Uterus (tissue), 4 donors: ENCODE data around the gene MYBPH. TPM values are rescaled to one million over a fixed set of nuclear protein-coding genes. Genes with fewer than 3 reads are reported as not detected.

Experiments used
- DNase-seq, 2 donors: peaks; one replicate each; pipeline ENCODE4 v3.0.0-alpha.2; 2019 to 2020
- H3K27ac ChIP-seq, 2 donors: fragments of 200-600 bp; sonication (generic); 1 replicate in 1 of 2; 2 replicates in 1 of 2; pipeline ENCODE4 v1.5.1; 2016 to 2018
- H3K27me3 ChIP-seq, 2 donors: fragments of 200-600 bp; sonication (generic); one replicate each; pipeline ENCODE4 v1.5.1; 2018 to 2019; ENCODE audit warnings: control low read depth in 1 of 2
- H3K36me3 ChIP-seq, 2 donors: fragments of 200-600 bp; sonication (generic); one replicate each; pipeline ENCODE4 v1.5.1; 2019; ENCODE audit warnings: control low read depth in 1 of 2
- H3K4me1 ChIP-seq, 2 donors: fragments of 200-600 bp; sonication (generic); one replicate each; pipeline ENCODE4 v1.5.1; 2018 to 2019; ENCODE audit warnings: control low read depth in 1 of 2
- H3K4me3 ChIP-seq, 2 donors: fragments of 200-600 bp; sonication (generic); 1 replicate in 1 of 2; 2 replicates in 1 of 2; pipeline ENCODE4 v1.5.1; 2018 to 2019; ENCODE audit warnings: mild to moderate bottlenecking in 1 of 2
- H3K9me3 ChIP-seq, 2 donors: fragments of 200-600 bp; sonication (generic); one replicate each; pipeline ENCODE4 v1.5.1; 2019; ENCODE audit warnings: control low read depth in 1 of 2
- POLR2A ChIP-seq, 2 donors: fragments of 450-650 bp; IDR thresholded peaks; one replicate each; pipeline ENCODE4 v1.6.1; 2016; ENCODE audit warnings: antibody characterized with exemption in 2 of 2, mild to moderate bottlenecking in 1 of 2, moderate library complexity in 1 of 2
- intact Hi-C: fragments of 100-400 bp; cut with DNase I; formaldehyde crosslinking; loops from one replicate; pipeline ENCODE4 v1.15.1; 2023; ENCODE audit warnings: low total_unique reads
- total RNA-seq, 4 donors: library from RNA; depleted of rRNA in 3 of 4; stranded (reverse); fragments of >200 nt in 3 of 4; gene quantifications; one replicate each; pipeline versions ENCODE4 v1.1.0 to v1.2.4, GENCODE V29; 2014 to 2023
- TF ChIP-seq, protein P1 (sequence below), 4 experiments: fragments of 200-600 bp in 2 of 4; fragments of 450-650 bp in 2 of 4; sonication (generic) in 2 of 4; IDR thresholded peaks; one replicate each; pipeline ENCODE4 v1.5.1; 2016 to 2019; ENCODE audit warnings: antibody characterized with exemption in 4 of 4, mild to moderate bottlenecking in 2 of 4, moderate library complexity in 1 of 4
- donor health status: DM: yes; HTN: yes; CAD: no.

The MYBPH gene
- total RNA-seq, 4 donors from 2014 or later = 0.64 TPM; not detected in 3

DNA sequence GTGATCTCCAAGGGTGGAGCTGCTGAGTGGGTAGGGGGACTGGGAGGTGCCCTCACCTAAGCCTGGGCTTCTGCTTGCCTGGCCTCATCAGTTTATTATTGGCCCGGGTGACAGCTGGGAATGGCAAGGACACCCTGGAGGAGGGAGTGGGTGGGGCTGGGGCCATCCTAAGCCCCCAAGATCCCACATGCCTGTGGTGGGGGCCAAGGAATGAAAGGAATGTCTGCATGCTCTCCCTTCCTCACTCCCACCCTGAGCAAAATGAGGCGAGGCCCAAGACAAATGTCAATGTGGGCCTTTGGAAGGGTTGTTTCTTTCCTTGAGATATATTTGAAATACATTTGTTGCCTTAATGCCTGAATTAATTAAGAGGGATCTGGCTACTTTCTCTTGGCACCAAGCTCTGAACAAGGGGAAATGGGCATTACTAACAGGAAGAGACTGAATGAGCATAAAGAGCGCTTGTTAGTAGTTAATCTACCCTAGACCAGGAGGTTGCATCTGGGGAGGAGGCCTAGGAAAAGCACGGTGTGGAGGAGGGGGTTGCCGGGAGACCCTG, 30.6 kb upstream of the MYBPH start:
- no peaks in the 10 kb centered on the region for H3K27me3 ChIP-seq
- intact Hi-C loops = no loop called here
- H3K36me3 ChIP-seq = no peaks in the 10 kb centered on the region
- no peak overlapping the region for H3K27ac ChIP-seq
- no peak for TF ChIP-seq POLR2A (IDR thresholded peaks at IDR 0.05)
- TF ChIP-seq, protein P1, sequence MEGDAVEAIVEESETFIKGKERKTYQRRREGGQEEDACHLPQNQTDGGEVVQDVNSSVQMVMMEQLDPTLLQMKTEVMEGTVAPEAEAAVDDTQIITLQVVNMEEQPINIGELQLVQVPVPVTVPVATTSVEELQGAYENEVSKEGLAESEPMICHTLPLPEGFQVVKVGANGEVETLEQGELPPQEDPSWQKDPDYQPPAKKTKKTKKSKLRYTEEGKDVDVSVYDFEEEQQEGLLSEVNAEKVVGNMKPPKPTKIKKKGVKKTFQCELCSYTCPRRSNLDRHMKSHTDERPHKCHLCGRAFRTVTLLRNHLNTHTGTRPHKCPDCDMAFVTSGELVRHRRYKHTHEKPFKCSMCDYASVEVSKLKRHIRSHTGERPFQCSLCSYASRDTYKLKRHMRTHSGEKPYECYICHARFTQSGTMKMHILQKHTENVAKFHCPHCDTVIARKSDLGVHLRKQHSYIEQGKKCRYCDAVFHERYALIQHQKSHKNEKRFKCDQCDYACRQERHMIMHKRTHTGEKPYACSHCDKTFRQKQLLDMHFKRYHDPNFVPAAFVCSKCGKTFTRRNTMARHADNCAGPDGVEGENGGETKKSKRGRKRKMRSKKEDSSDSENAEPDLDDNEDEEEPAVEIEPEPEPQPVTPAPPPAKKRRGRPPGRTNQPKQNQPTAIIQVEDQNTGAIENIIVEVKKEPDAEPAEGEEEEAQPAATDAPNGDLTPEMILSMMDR (IDR thresholded peaks at IDR 0.05) = no peak
- no peak for DNase-seq
- H3K9me3 ChIP-seq = no peaks in the 10 kb centered on the region
- no peaks in the 10 kb centered on the region for H3K4me1 ChIP-seq
- H3K4me3 ChIP-seq = no peak overlapping the region

DNA sequence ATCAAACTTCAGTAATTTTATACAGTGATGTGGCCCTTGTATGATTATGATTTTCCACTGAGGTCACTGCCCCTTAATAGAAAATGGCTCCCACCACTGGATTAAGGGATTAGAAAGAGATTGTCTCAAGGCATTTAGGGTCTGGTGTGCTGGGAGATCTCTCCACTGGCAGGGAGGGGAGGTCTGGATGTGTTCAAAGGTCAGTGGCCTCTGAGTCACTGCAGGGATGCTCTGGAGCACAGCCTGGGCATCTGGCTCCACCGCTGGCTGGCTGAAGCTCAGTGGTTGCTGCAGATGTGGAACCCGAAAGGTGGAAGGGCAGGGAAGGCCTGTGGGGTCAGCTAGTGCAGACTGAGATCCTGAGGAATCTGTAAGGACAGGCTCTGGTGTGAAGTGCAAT, 29.1 kb upstream of the MYBPH start:
- intact Hi-C loops = no loop called here
- no peak for DNase-seq
- no peaks in the 10 kb centered on the region for H3K9me3 ChIP-seq

GRCh38 chr1:203202431-203203245, 27.0 kb upstream of the MYBPH start:
- Histone ChIP-seq H3K27me3 (no peaks in the 10 kb centered on the region), H3K27ac (peak overlapping the region; percentile 64 to 70), H3K9me3 (no peaks in the 10 kb centered on the region), H3K36me3 (no peaks in the 10 kb centered on the region), H3K4me3 (no peak overlapping the region), H3K4me1 (peaks cover 0 to 9% of the 10 kb centered on the region in 2 donors)
- intact Hi-C loops = no loop called here
- TF ChIP-seq, protein P1 (IDR thresholded peaks at IDR 0.05) = no peak
- no peak for TF ChIP-seq POLR2A (IDR thresholded peaks at IDR 0.05)
- peak; percentile 69 to 75 for DNase-seq

More for the DNA sequence above, 29.1 kb upstream of the MYBPH start:
- Histone ChIP-seq H3K27me3 (no peaks in the 10 kb centered on the region), H3K27ac (no peak overlapping the region), H3K4me1 (peaks cover 0 to 1% of the 10 kb centered on the region in 2 donors), H3K36me3 (no peaks in the 10 kb centered on the region), H3K4me3 (no peak overlapping the region)
- no peak for TF ChIP-seq POLR2A (IDR thresholded peaks at IDR 0.05)
- TF ChIP-seq, protein P1 (IDR thresholded peaks at IDR 0.05) = no peak

- Histone ChIP-seq H3K4me1 (peaks cover 0 to 9% of the 10 kb centered on the region in 2 donors), H3K9me3 (no peaks in the 10 kb centered on the region), H3K27ac (peak overlapping the region; percentile 64 to 70), H3K4me3 (no peak overlapping the region), H3K27me3 (no peaks in the 10 kb centered on the region), H3K36me3 (no peaks in the 10 kb centered on the region)
- intact Hi-C loops = no loop called here
- DNase-seq = no peak
- TF ChIP-seq, protein P1 (IDR thresholded peaks at IDR 0.05) = no peak
- TF ChIP-seq POLR2A (IDR thresholded peaks at IDR 0.05) = no peak
These were observed 26.0 kb upstream of the MYBPH start for GRCh38 chr1:203201516-203202205.

DNA sequence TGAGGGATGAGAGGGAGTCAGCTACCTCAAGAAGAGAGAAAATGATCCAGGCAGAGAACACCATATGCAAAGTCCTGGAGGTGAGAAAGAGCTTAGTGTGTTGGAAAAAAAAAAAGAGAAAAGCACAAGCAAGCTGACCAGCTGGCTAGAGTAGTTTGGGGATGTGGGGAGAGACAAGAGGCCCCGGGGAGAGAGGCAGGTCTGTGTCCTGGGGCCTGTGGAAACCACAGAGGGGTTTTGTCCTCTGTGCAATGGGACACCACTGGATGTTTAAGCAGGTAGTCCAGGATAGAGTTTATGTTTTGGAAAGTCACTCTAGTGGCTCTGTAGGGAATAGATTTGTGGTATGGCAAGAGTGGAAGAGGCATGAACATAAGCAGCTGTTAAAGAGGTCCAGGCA, 25.3 kb upstream of the MYBPH start:
- TF ChIP-seq POLR2A (IDR thresholded peaks at IDR 0.05) = no peak
- TF ChIP-seq, protein P1 (IDR thresholded peaks at IDR 0.05) = no peak
- H3K4me3 ChIP-seq = no peak overlapping the region
- H3K27me3 ChIP-seq = no peaks in the 10 kb centered on the region
- H3K9me3 ChIP-seq = no peaks in the 10 kb centered on the region
- H3K27ac ChIP-seq = peak overlapping the region; percentile 57 to 70
- peaks cover 0 to 9% of the 10 kb centered on the region in 2 donors for H3K4me1 ChIP-seq
- H3K36me3 ChIP-seq = no peaks in the 10 kb centered on the region
- intact Hi-C loops = no loop called here
- no peak for DNase-seq
